ENCODE results near the gene TNFSF4.
"Not testable (repeated sequence)": the region's sequence is repeated elsewhere in the genome, so short reads cannot be mapped to it uniquely, and the experiment has no call there.

TNFSF4 gene

DNA sequence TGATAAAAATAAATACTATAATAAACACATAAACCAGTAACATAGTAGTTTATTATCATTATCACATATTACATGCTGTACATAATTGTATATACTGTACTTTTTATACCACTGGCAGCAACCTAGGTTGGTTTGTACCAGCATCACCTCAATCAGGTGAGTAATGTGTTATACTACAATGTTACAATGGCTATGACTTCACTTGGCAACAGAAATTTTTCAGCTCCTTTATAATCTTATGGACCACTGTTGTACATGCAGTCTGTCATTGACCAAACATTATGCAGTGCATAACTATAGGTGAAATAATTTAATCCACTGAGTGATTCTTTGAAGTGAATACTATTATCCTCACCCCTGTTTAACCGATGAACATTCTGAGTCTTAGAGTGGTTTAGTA, 44.5 kb downstream of the TNFSF4 start:
- no peak for DNase-seq

- DNase-seq: no peak
Measured at GRCh38 chr1:173161510-173162221, 45.5 kb downstream of the TNFSF4 start.

DNA sequence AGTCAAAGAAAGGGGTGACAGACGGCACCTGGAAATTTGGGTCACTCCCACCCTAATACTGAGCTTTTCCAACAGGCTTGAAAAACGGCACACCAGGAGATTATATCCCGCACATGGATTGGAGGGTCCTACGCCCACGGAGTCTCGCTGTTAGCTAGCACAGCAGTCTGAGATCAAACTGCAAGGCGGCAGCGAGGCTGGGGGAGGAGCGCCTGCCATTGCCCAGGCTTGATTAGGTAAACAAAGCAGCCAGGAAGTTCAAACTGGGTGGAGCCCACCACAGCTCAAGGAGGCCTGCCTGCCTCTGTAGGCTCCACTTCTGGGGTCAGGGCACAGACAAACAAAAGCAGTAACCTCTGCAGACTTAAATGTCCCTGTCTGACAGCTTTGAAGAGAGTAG, 53.2 kb downstream of the TNFSF4 start:
- DNase-seq: not testable (repeated sequence)

DNA sequence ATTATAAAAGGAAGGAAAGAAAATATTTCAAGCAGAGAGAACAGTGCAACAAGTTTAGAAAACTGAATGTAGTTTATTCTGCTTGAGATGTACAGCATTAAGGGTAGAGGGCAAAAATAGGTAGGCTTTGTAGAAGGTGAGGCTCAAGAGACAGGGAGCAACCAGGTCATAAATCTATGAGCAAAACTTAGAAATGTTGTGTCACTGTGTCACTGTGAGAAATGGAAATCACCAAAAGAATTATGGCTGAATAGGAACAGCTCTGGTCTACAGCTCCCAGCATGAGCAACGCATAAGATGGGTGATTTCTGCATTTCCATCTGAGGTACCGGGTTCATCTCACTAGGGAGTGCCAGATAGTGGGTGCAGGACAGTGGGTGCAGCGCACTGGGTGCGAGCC, 53.6 kb downstream of the TNFSF4 start:
- no peak for DNase-seq

- DNase-seq: no peak
Measured at GRCh38 chr1:173152598-173152997, 54.5 kb downstream of the TNFSF4 start.

- no peak for DNase-seq
Measured at GRCh38 chr1:173150795-173151194, 56.3 kb downstream of the TNFSF4 start.

- DNase-seq: no peak
Measured at GRCh38 chr1:173149887-173150286, 57.2 kb downstream of the TNFSF4 start.

DNA sequence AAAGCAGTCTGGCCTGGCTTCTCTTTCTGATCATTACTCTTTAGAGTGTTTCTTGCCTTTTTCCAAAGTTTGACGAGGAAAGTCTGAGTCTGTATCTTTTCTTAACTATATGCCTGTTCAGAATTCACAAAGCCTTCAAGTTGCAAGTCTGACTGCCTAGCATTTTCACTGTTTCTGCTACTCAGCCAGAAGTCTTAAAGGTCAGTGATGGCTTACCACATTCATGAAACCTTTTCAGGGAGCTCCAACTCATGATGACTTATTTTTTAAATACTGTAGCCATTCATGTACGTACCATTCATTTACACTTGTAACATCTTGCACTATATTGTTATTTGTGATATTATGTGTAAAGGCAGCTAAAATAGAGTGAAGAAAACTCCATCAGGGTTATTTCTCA, 58.2 kb downstream of the TNFSF4 start:
- no peak for DNase-seq

- DNase-seq: no peak
Measured at GRCh38 chr1:173148545-173148944, 58.6 kb downstream of the TNFSF4 start.

DNA sequence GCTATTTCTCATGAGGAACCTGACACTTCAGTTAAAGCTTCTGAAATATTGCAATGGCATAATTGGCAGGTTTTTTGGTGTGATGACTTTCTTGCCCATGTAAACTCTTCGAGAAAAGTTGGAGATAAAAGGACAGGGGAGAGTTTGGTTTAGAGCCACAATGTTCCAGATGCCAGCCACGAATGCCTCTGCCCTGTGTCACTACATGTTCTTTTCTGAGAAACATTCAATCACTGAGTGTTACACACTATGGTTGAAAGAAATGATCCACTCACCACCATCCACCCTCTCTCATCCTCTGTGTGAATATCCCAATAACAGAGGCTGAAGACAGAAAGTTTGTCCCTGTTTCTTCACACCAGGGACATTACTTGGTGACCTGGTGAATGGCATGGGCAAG, 66.4 kb downstream of the TNFSF4 start:
- DNase-seq: no peak

GRCh38 chr1:173139706-173140105, 67.4 kb downstream of the TNFSF4 start:
- no peak for DNase-seq

GRCh38 chr1:173137107-173137706, 69.9 kb downstream of the TNFSF4 start:
- DNase-seq: no peak

DNA sequence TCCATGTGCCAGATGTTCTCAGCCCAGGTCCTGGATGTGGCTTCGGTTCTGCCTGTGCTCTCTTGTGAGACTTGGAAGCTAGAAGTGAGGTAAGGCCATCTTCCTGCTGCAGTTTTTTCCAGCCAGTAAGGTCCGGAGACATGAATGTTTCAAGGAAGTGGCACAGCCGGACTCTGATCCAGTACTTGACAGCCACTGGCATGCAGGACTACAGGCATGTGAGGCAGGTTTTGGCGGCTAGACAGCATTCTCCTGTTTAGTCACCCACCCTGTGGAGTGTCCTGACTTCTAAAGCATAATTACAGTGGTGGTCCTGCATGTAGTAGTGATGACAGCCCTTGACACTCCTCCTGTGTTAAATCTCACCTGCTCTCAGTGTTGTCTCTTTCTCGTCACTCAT, 72.3 kb downstream of the TNFSF4 start:
- DNase-seq: no peak

- no peak for DNase-seq
Measured at GRCh38 chr1:173134029-173134428, 73.1 kb downstream of the TNFSF4 start.
